Stimulated activated effector memory CD8-positive, alpha-beta T cell treated with anti-CD3 and anti-CD28 coated beads, Interleukin-12 subunit alpha, Interleukin-12 subunit beta, amount 100 ng/mL, for 72 hours (primary cell): ENCODE measurements around the gene PCDH8.

Experiments used
- ATAC-seq: fragments of 150-1000 bp; cut with Tn5 transposase; 2 replicates; pipeline ENCODE4 v1.10.0; 2021
- DNase-seq, 2 donors: peaks; one replicate each; pipeline ENCODE4 v3.0.0; 2021 to 2022; ENCODE audit warnings: low spot score in 2 of 2
- H3K27ac Mint-ChIP-seq: one replicate; pipeline ENCODE4 v1.8.0; 2022; ENCODE audit warnings: mild to moderate bottlenecking, mixed read lengths
- H3K36me3 Mint-ChIP-seq: one replicate; pipeline ENCODE4 v1.8.0; 2022; ENCODE audit warnings: mild to moderate bottlenecking, mixed read lengths
- H3K4me1 Mint-ChIP-seq: one replicate; pipeline ENCODE4 v1.8.0; 2022; ENCODE audit warnings: mixed read lengths
- H3K4me3 Mint-ChIP-seq: one replicate; pipeline ENCODE4 v1.8.0; 2022; ENCODE audit warnings: mild to moderate bottlenecking, mixed read lengths
- H3K9me3 Mint-ChIP-seq: one replicate; pipeline ENCODE4 v1.8.0; 2022; ENCODE audit warnings: mixed read lengths

PCDH8 gene

DNA sequence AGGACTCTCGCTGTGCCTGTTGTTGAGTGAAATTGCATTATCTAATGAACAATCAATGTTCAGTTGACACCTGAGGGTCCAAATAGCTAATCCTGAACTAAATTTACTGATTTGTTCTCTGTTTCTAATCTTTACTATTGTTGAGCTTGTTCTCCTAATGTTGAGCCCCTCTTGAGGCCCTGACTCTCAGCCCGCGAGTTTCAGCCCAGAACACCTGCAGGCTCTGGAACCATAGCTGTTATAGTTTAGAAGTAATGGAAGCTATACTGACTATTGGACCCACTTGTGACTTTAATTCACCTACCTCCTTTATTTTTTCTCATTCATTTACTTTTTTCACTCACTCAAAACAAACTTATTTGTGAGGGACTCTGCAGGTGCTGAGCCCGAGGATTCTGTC is 20.6 kb upstream of the PCDH8 start:
- Mint-ChIP-seq H3K36me3 (no peaks in the 10 kb centered on the region), H3K9me3 (peaks cover 3% of the 10 kb centered on the region), H3K4me3 (no peak overlapping the region), H3K4me1 (no peaks in the 10 kb centered on the region), H3K27ac (no peak overlapping the region)
- no peak for DNase-seq
- ATAC-seq: no peak

DNA sequence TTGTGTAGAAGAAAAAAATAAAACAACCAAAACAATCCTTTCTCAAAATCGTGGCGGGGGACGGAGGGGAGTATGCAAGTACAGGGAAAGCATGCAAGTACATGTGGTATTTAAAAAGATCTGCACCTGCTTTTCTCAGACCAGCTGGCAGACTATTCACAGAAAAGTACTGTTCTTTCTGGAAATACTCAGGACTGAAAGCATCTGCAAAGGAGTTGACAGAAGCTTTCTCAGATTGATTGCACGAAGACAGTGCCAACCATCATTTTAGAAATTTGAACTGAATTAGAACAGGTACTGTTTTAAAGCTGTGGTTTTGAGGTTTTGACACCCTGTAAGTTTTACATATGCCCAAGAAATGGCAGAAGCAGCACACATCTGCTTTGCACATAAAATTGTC is 19.8 kb upstream of the PCDH8 start:
- H3K9me3 Mint-ChIP-seq: peaks cover 3% of the 10 kb centered on the region
- no peaks in the 10 kb centered on the region for H3K36me3 Mint-ChIP-seq
- DNase-seq: no peak
- H3K4me1 Mint-ChIP-seq: no peaks in the 10 kb centered on the region
- H3K4me3 Mint-ChIP-seq: no peak overlapping the region
- ATAC-seq: no peak
- H3K27ac Mint-ChIP-seq: no peak overlapping the region

DNA sequence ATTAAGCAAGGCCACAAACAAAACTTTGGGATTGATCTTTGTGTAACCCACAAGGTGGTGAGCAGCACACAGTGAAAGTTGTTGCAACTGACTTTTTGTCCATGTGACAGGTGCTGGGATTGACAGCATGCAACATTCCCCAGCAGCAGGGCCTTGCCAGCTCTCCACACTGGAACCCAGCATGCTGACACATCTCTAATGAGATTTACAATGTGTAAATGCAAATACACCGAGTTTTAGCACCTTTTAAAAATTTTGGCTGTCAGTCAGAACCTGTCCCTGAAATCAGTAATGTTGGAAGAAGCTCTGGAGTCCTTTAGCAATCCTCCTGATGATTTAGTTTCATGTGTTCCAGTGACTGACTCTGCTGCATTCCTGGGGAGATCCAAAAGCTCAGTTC is 16.5 kb upstream of the PCDH8 start:
- no peak overlapping the region for H3K27ac Mint-ChIP-seq
- no peaks in the 10 kb centered on the region for H3K36me3 Mint-ChIP-seq
- no peak overlapping the region for H3K4me3 Mint-ChIP-seq
- DNase-seq: no peak
- no peaks in the 10 kb centered on the region for H3K9me3 Mint-ChIP-seq
- no peaks in the 10 kb centered on the region for H3K4me1 Mint-ChIP-seq
- no peak for ATAC-seq

DNA sequence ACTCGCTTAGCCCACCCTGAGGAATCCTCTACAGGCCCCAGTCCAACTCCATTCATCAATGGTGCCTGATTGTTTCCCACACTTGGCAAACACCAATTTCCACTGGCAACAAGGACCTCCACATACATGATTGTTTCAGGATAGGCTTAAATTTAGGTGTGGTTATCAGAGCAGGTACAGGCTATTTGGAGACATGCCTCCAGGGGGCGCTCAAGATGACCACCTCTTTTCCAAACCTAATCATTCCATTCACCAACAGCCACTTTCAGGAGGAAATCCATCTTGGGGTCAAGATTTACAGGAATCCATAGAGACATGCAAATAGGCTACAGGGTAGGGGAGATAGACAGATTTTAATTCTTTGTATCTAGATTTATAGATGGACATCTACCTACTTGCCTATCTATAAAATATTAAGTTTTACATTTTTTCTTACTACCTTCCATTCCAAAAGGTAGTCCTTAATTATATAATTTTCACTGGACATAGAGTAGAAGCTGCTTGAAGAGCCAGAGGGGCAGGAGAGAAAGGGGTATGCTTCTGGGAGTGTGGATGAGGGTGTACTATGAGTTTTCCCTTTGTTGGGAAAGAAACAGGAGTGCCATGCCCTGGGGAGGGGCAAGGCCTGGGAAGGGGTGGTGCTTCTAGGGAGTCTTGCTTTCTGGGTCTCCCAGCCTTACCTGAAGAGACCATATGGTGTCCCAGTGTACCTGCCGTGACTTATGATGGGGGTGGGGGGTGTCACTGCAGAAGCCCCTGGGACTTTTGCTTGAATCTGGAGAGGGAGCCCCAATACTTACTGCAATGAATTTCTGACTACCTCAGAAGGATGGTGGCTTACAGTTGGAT is 14.1 kb upstream of the PCDH8 start:
- Mint-ChIP-seq H3K4me3 (no peak overlapping the region), H3K27ac (no peak overlapping the region), H3K36me3 (no peaks in the 10 kb centered on the region), H3K4me1 (no peaks in the 10 kb centered on the region), H3K9me3 (no peaks in the 10 kb centered on the region)
- DNase-seq: no peak
- no peak for ATAC-seq

DNA sequence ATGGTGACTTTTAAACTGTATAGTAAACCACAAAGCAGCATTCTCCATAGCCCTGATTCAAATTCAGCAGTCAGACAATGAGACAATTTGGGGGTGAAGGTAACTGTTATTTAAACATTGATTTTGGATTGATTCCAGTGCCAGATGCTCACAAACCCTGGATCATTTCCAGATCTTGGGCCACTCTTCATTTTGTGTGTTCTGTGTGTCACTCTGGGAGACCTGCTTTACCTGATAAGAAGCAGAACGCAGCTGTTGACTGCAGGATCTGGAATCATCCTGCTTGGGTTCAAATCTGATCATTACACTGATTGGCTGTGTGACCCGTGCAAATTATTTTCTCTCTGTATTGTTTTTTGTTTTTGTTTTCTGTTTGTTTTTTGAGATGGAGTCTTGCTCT is 4.0 kb upstream of the PCDH8 start:
- H3K4me3 Mint-ChIP-seq: no peak overlapping the region
- ATAC-seq: no peak

DNA sequence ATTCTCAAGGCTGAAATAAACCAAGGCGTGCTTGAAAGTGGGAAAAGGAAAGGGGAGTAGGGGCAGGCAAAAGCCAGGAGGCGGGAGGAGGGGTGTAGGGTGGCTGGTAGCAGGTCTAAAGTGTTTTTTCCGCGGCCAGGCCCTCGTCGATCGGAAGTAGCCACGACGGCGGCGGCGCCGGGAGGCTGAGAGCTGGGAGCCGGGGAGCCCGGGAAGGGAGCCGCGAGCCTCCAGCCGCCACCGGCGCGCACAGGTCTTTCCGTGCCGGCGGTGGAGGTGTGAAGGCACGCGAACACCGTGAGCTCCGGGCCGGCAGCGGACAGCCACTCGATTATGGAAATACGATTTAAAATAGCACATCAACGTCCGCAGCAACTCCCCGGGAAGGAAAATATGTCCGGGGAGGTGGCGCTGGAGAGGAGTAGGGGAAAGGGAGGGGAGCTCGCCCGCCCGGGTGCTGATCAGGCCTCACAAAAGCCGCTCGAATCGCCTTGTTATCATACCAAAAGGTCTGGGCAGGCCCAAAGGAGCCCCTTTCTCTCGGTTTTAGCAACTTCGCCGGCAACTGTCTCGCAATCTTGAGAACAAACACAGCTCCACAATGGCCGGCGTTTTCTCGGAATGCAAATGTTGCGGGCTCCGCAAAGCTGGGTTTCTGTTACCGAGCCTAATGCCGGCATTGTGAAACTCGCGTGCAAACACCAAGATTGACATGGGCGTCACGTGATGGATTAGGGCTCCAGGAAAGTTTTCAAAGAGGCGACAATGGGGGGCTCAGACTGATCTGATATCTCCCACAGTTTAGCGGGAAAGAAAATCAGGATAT is 2.9 kb upstream of the PCDH8 start:
- H3K36me3 Mint-ChIP-seq: peaks cover 10% of the 10 kb centered on the region
- peak overlapping the region; percentile 52 for H3K4me3 Mint-ChIP-seq
- peaks cover 6% of the 10 kb centered on the region for H3K9me3 Mint-ChIP-seq
- no peak overlapping the region for H3K27ac Mint-ChIP-seq
- ATAC-seq (no peak), DNase-seq (no peak)
- peaks cover 20% of the 10 kb centered on the region for H3K4me1 Mint-ChIP-seq

More for the DNA sequence above, 4.0 kb upstream of the PCDH8 start:
- no peak for DNase-seq
- H3K9me3 Mint-ChIP-seq: peaks cover 6% of the 10 kb centered on the region
- peaks cover 10% of the 10 kb centered on the region for H3K36me3 Mint-ChIP-seq
- no peak overlapping the region for H3K27ac Mint-ChIP-seq
- H3K4me1 Mint-ChIP-seq: peaks cover 20% of the 10 kb centered on the region

DNA sequence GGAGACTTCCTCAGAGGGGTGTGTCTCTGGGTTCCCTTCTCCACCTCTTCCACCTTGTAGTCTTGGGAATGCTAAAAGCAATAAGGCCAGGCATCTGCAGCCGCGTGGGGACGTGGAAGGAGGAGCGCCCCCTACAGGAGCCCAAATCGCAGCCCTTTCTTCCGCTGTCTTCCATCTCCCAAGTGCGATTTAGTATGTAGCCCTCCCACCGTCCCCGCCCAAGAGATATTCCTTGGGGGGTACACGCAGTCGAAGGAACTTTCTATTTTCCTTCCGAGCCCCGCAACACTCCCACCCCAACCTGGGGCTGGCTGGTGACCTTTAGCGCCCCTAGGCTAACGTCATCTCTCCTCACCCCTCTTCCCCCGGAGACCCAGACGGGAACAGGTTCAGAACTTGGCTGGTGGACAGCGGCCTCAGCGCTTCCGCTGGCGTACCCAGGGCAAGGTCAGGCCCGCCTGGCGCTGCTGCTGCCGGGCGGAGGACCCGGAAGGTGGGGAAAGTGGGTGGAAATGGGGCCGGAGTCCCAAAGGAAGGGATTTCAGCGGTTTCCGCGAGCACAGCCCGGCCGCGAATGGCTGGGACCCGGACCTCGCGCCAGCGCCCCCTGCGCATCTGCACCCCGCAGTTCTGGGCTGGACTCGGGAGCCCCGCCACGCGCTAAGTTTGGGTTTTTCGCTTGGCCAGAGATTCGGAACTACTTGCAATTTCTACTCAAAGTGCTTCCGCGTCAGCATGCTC is 2.1 kb upstream of the PCDH8 start:
- Mint-ChIP-seq H3K27ac (no peak overlapping the region), H3K4me3 (peak overlapping the region; percentile 52), H3K4me1 (peaks cover 20% of the 10 kb centered on the region), H3K36me3 (peaks cover 10% of the 10 kb centered on the region), H3K9me3 (peaks cover 6% of the 10 kb centered on the region)
- ATAC-seq: peak; percentile 69
- DNase-seq: peak in 1 of 2 donors; percentile 65

DNA sequence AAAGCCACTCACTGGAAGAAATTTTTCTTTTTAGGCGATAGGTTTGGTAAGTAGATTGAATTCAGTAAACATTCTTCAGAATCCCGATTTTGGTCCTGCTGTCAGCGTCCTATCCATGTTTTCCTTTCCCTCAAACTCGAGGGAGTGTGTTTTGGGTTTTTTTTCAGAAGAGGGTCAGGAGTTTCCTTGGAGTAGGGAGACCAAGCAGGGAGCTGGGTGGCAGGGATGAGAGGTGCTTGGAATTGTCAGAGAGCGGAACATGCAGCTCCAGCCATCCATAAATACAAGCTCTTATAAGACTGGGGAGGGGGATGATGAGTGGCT is 1.6 kb upstream of the PCDH8 start:
- no peak overlapping the region for H3K27ac Mint-ChIP-seq
- ATAC-seq: no peak
- no peak for DNase-seq

DNA sequence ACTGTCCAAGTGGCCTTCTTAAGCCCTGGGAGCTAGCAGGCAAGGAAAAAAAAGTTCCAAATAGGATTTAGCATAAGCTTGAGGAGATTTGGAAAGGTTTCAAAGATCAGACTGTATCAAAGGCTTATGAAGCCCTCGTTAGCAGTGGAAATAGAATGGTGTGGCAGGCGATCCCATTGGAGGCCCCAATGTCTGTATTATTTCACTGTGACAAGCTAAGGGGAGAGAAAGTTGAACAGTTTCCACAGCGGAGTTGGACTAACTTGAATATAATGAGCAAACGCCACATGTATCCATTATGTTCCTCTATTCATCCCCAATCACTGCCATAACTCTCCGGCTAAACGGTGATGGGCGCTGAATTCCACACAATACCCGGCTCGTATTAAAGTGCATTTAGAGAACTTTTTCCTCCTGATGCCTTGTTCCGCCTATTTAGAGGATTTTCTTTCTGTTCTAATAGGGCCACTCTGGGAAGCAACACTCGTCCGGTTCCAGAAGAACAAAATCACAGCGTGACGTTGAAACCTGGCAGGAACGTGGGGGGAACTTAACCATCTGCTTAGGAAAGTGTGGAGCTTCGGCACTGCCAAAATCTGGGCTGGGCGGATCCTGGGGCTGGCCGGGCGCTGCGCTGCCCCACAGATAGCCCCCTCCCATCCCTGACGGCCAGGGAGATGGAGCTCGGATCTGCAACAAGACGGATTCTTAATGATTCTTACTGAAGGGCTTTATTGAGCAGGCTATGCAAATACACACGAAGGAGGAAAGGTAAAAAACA is 1.0 kb upstream of the PCDH8 start:
- peaks cover 3% of the 10 kb centered on the region for H3K9me3 Mint-ChIP-seq
- DNase-seq (no peak), ATAC-seq (no peak)
- peak overlapping the region; percentile 41 for H3K27ac Mint-ChIP-seq
- H3K36me3 Mint-ChIP-seq: peaks cover 10% of the 10 kb centered on the region
- H3K4me3 Mint-ChIP-seq: peak overlapping the region; percentile 52
- peaks cover 28% of the 10 kb centered on the region for H3K4me1 Mint-ChIP-seq

More for the DNA sequence above, 1.6 kb upstream of the PCDH8 start:
- Mint-ChIP-seq H3K4me1 (peaks cover 23% of the 10 kb centered on the region), H3K4me3 (peak overlapping the region; percentile 52), H3K9me3 (peaks cover 4% of the 10 kb centered on the region), H3K36me3 (peaks cover 10% of the 10 kb centered on the region)

DNA sequence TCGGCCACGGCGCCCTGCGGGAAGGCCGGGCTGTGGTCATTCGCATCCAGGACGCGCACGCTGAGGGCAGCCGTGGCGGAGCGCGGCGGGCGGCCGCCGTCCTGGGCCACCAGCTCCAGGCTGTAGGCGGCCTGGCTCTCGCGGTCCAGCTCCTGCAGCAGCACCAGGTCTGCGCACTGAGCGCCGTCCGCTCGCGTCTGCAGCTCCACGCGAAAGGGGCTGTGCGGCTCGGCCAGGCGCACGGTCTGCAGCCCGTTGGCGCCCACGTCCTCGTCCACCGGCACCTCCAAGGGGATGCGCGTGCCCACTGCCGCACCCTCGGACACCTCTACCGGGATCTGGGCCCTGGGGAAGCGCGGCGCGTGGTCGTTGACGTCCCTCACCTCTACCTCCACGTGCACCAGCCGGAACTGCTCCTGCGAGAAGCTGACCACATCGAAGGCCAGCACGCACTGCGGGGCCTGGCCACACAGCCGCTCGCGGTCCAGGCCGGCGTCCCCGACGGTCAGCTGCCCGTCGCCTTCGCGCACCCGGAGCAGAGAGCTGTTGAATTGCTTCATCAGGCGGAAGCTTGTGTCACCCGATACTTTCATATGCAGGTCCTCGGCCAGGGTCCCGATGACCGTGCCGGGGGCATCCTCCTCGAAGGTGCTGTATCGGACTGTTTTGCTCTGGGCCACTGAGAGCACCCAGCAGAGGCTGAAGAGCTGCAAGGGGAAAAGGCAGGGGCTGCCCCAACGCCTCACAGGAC is 583 bp downstream of the PCDH8 start:
- Mint-ChIP-seq H3K4me1 (peaks cover 28% of the 10 kb centered on the region), H3K9me3 (peaks cover 3% of the 10 kb centered on the region), H3K36me3 (peaks cover 10% of the 10 kb centered on the region), H3K27ac (no peak overlapping the region), H3K4me3 (no peak overlapping the region)
- DNase-seq (no peak), ATAC-seq (no peak)

DNA sequence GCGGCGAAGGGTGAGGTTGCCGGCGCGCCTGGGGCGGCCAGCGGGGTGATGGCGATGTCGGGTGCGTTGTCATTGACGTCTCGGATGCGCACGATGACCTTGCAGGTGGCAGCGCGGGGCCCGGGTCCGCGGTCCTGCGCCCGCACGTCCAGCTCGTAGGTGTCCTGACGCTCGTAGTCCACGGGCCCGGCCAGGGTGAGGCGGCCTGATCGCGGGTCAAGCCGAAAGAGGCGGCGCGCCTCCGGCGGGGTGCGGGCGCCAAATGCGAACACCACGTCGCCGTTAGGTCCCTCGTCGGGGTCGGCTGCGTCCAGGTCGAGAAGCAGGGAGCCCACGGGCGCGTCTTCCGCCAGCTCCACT is 1.1 kb downstream of the PCDH8 start:
- no peak for ATAC-seq
- DNase-seq: no peak
- no peak overlapping the region for H3K4me3 Mint-ChIP-seq
- H3K27ac Mint-ChIP-seq: no peak overlapping the region
- peaks cover 3% of the 10 kb centered on the region for H3K9me3 Mint-ChIP-seq
- H3K4me1 Mint-ChIP-seq: peaks cover 28% of the 10 kb centered on the region
- peaks cover 10% of the 10 kb centered on the region for H3K36me3 Mint-ChIP-seq

DNA sequence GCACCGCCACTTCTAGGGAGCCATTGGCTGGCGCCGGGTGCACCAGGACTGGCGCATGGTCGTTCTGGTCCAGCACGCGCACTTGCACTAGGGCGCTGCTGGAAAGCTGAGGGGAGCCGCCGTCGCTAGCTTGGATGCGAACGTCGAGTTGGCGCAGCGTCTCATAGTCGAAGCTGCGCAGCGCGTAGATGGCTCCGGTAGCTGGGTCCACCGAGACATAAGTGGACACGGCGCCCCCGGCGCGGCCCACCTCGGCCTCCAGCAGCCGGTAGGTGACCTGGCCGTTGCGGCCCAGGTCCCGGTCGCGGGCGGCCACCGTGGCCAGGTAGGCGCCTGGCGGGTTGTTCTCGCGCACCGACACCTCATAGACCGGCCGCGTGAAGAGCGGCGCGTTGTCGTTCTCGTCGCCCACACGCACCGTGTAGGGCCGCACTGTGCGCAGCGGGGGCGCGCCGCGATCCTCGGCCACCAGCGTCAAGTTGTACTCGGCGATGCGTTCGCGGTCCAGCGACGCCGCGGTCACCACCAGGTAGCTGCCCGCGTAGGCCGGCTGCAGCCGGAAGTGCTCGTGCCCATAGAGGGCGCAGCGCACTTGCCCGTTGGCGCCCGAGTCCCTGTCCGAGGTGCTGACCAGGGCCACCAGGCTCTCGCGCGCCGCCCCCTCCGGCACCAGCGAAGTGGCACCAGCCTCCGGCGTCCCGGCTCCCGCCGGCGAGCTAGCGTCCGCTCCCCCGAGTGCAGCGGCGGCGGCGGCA is 1.7 kb downstream of the PCDH8 start:
- no peak for ATAC-seq
- Mint-ChIP-seq H3K36me3 (peaks cover 10% of the 10 kb centered on the region), H3K4me1 (peaks cover 28% of the 10 kb centered on the region), H3K4me3 (no peak overlapping the region), H3K27ac (no peak overlapping the region), H3K9me3 (peaks cover 3% of the 10 kb centered on the region)
- DNase-seq: no peak

DNA sequence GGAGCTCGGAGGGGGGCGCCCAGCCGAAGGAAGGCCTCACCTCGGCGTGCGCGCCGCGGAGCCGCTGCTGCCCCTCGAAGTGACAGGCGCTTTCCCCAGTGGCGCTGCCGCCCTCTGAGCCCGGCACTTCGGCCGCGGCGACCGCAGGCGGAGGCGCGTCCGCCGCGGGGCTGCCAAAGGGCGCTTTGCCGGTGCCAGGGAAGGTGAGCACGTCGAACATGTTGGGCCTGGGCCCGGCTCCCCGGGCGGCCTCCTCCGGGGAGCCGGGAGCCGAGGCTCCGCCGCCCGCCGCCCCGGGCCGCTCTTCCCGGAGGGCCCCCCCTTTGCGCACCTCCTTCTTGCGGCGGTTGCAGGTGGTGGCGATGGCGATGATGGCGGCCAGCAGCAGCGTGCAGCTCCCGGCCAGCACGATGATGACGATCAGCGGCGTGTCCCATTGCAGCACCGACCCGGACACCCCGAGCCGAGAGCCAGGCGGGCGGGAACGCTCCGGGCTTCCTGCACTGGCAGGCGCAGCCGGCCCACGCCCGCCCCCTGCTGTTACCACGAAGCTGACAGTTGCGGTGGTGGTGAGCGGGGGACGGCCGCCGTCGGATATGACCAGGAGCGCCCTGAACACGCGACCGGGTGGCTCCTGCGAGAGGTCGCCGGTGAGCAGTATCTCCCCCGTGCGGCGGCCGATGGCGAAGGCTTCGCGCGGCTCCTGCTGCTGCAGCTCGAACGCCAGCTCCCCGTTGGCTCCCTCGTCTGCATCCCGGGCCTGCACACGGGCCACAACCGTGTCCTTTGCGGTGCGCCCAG is 2.5 kb downstream of the PCDH8 start:
- no peak overlapping the region for H3K27ac Mint-ChIP-seq
- peaks cover 3% of the 10 kb centered on the region for H3K9me3 Mint-ChIP-seq
- H3K4me1 Mint-ChIP-seq: peaks cover 28% of the 10 kb centered on the region
- H3K36me3 Mint-ChIP-seq: peaks cover 10% of the 10 kb centered on the region
- DNase-seq: peak in 1 of 2 donors; percentile 54
- H3K4me3 Mint-ChIP-seq: no peak overlapping the region
- ATAC-seq: peak; percentile 14
